SIG-M5 treated with dmso at 0.1 percent for 504 hours (cell line): Measurements from ENCODE around the gene MESP2.
"Not testable (repeated sequence)": the region's sequence is repeated elsewhere in the genome, so short reads cannot be mapped to it uniquely, and the experiment has no call there.

ENCODE experiments used
- DNase-seq: peaks from one replicate; lab custom pipeline; 2025; ENCODE audit not compliant: unreplicated experiment; lab: John Stamatoyannopoulos, UW

Gene MESP2

DNA sequence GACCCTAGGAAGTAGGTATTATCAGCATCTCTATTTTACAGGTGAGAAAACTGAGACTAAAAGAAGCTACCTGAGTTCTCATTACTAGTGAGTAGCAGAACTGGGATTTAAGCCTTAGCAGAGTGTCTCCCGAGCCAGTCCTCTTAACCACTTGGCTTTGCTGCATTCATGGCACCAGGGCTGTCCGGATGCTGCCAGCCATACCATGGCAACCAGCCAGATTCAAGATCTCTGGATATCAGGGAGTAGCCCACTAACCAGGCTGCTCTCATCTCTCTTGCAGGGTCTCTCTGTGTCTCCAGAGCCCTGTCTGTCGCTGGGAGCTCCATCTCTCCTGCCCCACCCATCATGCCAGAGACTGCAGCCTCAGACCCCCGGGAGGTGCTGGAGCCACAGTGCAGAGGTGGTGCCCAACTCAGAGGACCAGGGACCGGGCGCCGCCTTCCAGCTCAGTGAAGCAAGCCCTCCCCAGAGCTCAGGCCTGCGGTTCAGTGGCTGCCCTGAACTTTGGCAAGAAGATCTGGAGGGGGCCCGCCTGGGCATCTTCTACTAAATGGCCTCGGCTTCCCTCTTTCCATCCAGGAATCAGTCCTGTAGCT, 1.7 kb downstream of the MESP2 start:
- no peak for DNase-seq

DNA sequence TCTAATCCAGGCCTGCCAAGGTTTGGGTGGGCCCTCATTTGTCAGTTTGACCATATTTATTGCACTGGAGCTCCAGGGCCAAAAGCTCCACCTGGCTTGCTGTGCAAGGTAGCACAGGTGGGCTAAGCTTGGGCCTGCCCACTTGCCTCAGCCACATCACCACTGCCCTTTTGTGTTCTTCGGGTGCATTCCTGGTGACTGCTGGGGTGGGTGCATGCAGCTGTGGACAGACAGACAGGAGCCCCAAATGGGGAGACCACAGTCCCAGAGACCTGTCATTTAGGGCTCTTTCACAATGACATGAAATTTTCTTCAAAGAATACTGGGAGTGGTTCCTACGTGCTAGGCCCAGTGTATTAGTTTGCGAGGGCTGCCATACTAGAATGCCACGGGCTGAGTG, 2.7 kb downstream of the MESP2 start:
- no peak for DNase-seq

DNA sequence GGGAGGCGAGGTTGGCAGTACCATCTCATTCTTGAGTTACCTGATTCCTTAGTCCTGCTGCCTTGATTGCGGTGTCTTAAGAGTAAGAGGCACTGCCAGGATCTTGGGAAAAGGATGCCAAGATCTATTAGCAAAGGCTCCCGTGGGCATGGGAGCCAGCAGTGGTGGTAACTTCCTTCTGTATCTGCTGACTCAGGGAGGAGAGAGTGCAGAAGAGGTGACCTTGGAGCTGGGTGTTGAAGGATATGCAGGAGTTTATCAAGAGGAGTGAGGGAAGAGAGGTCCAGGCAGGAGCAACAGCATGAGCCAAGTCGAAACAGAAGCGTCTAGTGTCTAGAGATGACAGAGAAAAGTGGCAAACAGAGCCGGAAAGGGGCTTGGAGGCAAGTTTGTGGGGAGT, 4.5 kb downstream of the MESP2 start:
- no peak for DNase-seq

DNA sequence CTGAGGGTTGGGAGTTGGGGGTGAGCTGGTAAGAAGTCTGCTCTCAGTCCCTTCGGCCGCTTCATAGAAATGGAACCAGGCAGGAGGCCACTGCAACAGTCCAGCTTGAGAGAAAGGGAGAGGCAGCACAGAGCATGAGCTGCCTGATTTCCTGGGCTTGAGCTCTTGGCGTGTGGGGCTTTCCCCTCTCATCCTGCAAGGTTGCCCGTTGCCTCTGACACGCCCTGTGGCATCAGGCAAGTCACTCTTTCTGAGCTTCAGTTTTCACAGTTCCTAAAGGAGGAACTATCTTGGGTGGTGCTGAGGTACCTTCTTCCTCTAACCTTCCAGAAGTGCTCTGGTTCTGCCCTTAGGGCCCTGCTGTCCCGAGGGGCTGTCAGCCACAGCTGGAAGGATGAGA, 4.9 kb downstream of the MESP2 start:
- DNase-seq = peak; percentile 53

DNA sequence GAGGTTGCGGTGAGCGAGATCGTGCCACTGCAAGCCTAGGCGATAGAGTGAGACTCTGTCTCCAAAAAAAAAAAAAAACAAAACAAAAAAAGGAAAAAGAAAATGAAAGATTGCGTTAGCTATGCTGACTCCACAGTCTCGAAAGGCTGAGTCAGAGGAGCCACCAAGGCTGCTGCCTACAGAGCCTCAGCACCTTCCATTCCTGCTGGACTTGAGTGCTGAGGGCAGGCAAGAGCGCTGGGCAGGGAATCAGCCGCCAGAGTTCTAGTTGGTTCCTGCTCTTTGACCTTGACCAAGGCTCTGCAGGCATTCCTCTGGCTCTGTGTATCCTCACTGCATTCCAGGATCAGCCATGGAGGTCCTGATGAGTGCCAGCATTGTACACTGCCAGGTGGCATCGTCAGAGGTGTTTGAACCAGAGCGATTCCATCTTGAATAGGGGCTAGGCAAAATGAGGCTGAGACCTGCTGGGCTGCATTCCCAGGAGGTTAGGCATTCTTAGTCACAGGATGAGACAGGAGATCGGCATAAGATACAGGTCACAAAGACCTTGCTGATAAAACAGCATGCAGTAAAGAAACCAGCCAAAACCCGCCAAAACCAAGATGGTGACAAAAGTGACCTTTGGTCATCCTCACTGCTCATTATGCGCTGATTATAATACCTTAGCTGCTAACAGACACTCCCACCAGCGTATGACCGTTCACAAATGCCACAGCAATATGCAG, 5.9 kb downstream of the MESP2 start:
- peak; percentile 19 for DNase-seq

DNA sequence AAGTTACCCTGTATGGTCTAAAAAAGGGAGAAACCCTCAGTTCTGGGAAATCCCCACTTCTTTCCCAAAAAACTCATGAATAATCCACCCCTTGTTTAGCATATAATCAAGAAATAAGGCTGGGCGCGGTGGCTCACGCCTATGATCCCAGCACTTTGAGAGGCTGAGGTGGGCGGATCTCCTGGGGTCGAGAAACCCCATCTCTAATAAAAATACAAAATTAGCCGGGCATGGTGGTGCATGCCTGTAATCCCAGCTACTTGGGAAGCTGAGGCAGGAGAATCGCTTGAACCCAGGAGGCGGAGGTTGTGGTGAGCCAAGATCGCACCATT, 6.5 kb downstream of the MESP2 start:
- not testable (repeated sequence) for DNase-seq

DNA sequence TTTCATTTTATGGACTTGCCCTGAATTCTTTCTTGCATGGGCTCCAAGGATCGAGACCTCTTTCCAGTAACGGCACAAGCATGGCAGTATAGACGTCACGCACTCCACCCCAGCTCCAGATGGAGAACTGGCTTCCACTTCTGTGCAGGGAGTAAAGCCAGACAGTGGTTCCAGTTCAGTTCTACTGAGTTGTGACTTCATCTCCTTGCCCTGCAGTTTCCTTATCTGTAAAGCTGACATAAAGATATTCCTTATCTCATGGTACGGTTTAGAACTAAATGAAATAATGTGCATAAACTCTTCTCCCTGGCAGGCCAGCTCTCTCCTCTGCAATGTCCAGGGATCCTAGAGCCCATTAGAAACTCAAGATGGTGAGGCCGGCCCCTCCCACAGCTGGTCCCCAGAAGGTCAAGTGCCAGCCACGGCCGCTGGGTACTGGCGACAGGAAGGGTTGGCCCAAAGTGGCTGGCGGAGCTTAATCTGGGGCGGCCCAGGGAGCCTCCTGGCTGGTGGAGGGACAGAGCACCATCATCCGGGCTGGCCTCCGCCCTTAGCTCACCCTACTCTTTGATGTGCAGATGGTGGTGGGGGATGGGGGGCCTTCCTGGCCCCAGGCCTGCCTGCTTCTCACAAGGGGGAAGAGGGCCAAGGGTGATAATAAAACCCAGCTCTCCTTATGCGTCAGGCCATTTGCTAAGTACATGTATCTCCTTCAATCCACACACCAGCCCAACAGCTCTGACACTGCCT, 7.2 kb downstream of the MESP2 start:
- DNase-seq = no peak

DNA sequence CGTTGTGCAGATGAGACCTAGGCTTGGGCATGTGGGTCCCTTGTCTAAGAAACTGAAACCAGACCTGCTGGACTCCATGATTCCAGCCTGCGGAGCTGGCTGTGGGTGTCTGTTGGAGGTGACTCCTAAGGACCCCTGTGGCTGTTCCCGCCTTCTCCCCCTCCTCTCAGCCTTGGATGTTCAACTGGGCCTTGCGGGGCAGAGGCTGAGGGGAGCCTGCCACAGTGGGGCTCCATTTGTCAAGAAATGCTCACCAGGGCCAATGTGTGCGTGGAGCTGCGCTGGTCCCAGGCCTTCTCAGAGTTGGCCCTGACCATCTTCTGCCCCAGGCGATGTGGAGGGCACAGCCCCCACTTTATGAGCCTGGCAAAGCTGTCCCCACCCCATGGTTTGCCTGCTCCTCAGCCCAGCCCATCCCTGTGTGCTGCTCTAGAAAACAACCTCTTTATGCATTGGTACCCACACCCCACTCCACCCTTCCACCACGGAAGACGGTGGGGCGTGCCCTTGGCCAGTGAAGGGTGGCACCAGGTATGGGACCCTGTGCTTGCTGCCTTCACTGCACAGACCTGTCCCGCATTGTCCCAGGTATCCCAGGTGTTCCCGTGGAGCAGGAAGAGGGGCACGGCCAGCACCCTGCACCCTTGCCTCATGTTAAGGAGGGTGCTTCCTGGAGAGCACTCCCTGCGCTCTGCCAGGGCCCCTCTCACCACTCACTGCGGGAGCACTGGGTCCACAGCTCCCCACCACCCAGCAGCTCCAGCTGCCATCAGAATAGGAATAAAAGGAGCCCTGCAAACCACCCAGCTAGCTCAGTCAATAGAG, 7.9 kb downstream of the MESP2 start:
- DNase-seq = no peak

DNA sequence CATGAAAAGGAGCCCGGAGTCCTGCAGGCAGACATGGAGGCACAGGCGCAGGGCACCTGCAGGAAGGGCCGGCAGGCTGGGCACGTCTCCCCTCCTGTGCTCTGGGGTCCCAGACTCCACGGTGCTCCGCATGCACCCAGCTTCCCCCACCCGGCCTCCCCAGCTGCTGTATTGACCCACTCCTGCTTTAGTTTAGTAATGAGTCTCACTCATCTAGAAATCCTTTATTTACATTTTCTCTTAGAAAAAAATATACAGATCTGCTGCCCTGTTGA, 8.5 kb downstream of the MESP2 start:
- no peak for DNase-seq

DNA sequence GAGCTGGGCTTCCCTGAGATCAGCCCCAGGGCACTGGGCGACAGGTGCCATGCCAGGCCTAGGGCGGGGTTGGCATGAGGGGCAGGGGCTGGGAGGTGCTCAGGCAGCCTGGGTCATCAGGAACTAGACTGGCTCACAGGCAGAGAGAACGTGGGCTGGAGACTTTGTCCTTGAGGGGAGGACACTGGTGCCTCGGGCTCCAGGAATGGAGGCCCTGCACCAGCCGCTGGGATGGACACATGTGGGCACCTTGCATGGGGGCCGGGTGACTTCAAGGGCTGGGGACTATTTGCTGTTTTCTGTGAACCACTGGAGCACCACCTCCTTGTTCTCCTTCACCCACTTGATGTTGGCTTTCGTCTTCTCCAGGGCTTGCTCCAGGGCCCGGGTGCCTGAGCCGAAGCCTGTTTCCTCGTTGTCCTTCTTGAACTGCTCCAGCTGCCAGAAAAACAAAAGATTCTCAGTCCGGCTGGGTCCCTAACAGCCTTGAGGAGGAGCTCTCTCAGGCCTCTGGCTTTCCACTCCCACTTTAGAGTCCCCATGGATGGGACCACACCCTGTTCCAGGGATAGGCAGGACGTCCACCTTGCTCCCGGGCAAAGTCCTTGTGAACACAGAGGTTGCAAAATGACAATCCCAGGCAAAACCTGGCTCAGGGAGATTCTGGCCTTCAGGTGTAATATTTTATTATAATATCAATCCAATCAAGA, 9.1 kb downstream of the MESP2 start:
- no peak for DNase-seq

DNA sequence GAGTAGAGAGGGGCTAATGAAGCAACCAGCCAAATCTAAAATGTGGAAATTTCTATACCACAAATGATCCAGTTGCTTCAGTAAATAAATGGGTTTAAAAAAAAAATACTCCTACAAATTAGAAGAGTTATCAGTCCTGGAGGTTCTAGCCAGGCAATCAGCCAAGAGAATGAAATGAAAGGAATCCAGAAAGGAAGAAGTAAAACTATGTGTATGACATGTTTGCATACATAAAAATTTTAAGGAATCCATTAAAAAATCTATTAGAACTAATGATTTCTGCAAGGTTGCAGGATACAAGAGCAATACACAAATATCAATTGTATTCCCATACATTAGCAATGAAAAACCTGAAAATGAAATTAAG, 9.6 kb downstream of the MESP2 start:
- DNase-seq = no peak

DNA sequence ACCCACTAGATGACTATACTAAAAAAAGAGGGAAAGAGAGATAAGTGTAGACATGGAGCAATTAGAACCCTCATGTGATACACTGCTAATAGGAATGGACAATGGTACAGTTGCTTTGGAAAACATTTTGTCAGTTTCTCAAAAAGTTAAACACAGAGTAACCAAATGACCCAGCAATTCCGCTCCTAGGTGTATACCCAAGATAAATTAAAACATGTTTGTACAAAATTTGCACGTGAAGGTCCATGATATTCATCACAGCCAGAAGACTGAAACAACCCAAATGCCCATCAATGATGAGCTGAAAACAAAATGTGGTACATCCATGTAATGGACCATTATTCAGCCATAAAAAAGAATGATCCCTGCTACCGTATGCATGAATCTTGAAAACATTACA, 11.8 kb downstream of the MESP2 start:
- DNase-seq = no peak

DNA sequence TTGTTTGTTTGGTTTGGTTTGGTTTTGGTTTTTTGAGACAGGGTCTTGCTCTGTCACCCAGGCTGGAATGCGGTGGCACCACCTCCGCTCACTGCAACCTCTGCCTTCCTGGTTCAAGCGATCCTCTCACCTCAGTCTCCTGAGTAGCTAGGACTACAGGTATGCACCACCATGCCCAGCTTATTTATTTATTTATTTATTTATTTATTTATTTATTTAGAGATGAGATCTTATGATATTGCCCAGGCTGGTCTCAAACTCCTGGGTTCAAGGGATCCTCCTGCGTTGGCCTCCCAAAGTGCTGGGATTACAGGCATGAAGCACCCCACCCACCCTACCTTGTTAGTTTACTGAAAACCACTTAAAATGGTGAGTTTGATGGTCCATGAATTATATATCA, 12.5 kb downstream of the MESP2 start:
- DNase-seq = not testable (repeated sequence)

DNA sequence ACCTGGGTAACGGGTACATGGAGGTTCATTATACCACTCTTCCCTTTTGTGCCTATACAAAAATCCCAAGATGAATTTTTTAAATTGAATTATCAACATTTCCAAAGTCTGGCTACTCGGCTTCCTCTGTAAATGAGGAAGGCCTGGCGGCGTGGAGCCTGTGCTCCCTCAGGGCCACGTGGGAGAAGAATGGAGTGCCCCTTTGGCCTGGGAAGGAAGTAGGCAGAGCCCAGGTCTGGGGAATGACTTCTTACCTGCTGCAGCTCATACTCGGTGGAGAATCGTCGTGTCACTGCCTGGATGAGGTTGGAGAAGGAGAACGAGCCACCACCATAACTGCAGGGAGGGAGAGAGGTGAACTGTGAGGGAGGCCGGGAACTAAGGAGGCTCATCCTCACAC, 14.1 kb downstream of the MESP2 start:
- no peak for DNase-seq

DNA sequence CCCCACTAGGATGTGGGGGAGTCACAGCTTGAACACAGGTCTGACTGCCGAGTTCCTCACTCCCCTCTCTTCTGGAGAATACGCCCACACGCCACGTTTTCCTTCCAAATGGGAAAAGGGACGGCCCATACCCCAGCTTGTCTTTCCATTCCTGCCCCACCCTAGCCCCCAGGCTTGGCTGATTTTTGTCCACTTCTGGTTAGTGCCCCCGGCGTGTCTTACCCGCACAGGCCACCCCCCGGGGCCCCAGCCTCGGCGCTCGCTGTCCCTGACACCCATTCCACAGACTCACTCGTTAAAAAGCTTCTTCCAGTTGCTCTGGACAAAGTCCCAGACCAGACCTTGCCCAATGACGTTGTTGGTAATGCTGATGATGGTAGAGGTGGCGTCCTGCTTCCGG, 14.5 kb downstream of the MESP2 start:
- DNase-seq = no peak

DNA sequence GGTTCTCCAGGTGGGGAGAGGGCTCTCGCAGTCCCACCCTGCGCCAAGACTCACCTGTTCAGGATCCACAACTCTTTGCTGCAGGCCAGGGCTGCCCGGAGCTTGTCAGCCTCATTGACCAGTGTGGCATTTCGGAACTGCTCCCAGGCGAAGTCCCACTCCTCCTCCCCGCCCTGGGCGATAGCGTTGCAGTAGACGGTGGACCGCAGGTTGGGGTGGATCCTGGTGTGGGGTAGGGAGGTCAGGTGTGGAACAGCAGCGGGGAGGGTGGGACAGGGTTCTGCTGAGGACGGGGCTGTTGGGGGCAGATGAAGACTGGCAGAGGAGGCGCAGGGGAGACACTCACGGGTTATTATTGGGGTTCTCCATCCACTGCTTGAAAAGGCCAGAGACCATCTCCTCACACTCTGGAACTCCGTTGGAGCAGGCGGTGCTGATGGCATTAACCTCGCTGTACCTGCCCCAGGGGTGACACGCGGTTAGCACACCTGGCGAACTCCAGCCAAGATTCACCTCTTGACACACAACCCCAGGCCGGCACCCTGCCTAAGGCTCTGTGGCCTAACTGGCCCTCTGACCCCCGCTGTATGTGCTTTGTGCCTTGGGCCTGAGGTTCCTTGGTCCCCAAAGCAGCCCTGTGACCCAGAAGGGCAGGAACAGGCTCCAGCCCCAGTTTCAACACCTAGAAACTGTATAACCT, 16.1 kb downstream of the MESP2 start:
- no peak for DNase-seq

DNA sequence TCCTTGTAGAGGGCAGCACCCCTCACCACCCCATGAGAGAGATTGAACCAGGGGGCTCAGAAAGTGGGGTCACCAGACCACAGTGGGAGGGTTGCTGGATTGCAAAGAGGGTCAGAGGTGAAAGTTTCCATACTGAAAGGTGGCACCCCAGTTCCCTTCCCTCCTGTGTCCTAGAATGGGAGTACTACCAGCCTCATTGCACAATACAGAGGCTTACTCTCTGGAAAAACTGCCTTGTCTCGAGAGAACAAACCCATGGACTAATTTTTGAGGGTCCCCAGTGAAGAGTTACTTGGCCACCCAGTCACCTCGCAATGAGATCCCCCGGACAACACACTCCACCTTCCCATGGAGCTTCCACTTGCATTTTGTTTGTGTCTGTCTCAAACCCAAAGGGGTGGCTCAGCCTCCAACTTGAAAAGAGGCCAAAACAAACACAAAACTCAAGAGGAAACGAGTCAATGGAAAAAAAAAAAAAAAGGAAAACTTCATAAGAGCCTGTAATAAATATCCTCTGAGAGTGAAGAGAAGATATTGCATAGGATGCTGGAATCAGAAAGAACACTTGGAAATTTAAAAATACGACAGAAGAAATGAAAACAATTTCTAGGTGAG, 18.6 kb downstream of the MESP2 start:
- DNase-seq = no peak

DNA sequence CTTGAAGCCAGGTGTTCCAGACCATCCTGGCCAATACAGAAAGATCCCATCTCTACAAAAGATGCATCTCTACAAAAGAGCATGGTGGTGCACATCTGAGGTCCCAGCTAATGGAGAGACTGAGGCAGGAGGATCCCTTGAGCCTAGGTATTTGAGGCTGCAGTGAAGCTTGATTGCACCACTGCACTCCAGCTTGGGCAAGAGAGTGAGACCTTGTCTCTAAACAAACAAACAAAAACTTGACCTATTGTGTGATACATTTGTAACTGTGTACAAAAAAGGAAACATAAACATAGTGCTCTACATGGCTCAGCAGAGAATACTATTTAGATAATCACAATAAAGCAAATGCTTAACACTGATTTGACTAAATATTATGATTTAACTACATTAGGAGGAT, 19.9 kb downstream of the MESP2 start:
- no peak for DNase-seq

DNA sequence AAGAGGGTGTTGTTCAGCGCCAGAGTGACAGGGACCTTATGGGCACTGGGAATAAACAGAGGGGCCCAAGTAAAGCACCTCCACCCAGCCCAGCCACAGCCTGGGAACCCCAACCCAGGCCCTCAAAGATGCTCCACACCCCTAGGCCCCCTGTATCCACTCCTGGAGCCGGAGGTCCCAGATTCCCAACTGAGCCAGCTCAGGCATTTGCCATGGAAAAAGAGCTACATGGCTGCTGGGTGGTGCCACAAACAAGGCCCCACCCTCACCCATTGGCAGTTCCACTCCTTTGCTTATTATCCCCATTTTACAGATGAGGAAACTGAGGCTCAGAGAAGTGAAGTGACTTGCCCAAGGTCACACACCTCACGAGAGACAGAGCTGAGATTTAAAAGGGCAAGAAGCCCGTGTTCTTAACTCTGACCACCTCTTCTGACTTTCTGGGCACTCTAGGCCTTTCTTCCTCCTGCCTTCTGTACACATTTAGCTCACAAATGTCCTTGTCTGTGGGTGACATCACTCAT, 21.6 kb downstream of the MESP2 start:
- DNase-seq = no peak
